Nephron progenitor cell (in vitro differentiated cells): ENCODE results near the gene THSD8.

ENCODE experiments used
- DNase-seq: peaks from one replicate; pipeline ENCODE4 v3.0.0; 2021
- H3K27ac Mint-ChIP-seq: 2 replicates; pipeline ENCODE4 v1.8.0; 2021; ENCODE audit warnings: mild to moderate bottlenecking, moderate library complexity, mixed read lengths
- H3K27me3 Mint-ChIP-seq: 2 replicates; pipeline ENCODE4 v1.8.0; 2021; ENCODE audit warnings: mild to moderate bottlenecking, low read depth, mixed read lengths; ENCODE audit not compliant: poor library complexity
- H3K36me3 Mint-ChIP-seq: 2 replicates; pipeline ENCODE4 v1.8.0; 2021; ENCODE audit warnings: low read depth, mixed read lengths
- H3K4me1 Mint-ChIP-seq: 2 replicates; pipeline ENCODE4 v1.8.0; 2021; ENCODE audit warnings: mixed read lengths
- H3K4me3 Mint-ChIP-seq: 2 replicates; pipeline ENCODE4 v1.8.0; 2021; ENCODE audit warnings: mild to moderate bottlenecking, moderate library complexity, mixed read lengths
- H3K9me3 Mint-ChIP-seq: 2 replicates; pipeline ENCODE4 v1.8.0; 2021; ENCODE audit warnings: mild to moderate bottlenecking, moderate library complexity, mixed read lengths
- CTCF ChIP-seq: fragments of 200-600 bp; sonication (generic); IDR thresholded peaks from 2 replicates; pipeline ENCODE4 v1.5.0; 2021; ENCODE audit warnings: antibody characterized with exemption

THSD8 gene

GRCh38 chr19:12786141-12786870 is 15.6 kb upstream of the THSD8 start:
- no peak overlapping the region for H3K27ac Mint-ChIP-seq

GRCh38 chr19:12786952-12787351 is 14.9 kb upstream of the THSD8 start:
- no peak for DNase-seq
- TF ChIP-seq CTCF: no peak
- H3K4me1 Mint-ChIP-seq: peaks cover 36% of the 10 kb centered on the region
- H3K27ac Mint-ChIP-seq: no peak overlapping the region
- H3K9me3 Mint-ChIP-seq: no peaks in the 10 kb centered on the region
- no peak overlapping the region for H3K4me3 Mint-ChIP-seq
- no peaks in the 10 kb centered on the region for H3K36me3 Mint-ChIP-seq
- peaks cover 4% of the 10 kb centered on the region for H3K27me3 Mint-ChIP-seq

More at GRCh38 chr19:12786141-12786870, 15.6 kb upstream of the THSD8 start:
- TF ChIP-seq CTCF: no peak
- Mint-ChIP-seq H3K27me3 (peaks cover 4% of the 10 kb centered on the region), H3K36me3 (no peaks in the 10 kb centered on the region), H3K4me3 (no peak overlapping the region), H3K9me3 (no peaks in the 10 kb centered on the region), H3K4me1 (peaks cover 36% of the 10 kb centered on the region)
- no peak for DNase-seq

GRCh38 chr19:12787458-12787857 is 14.4 kb upstream of the THSD8 start:
- Mint-ChIP-seq H3K36me3 (no peaks in the 10 kb centered on the region), H3K4me1 (peaks cover 32% of the 10 kb centered on the region), H3K9me3 (no peaks in the 10 kb centered on the region), H3K27ac (no peak overlapping the region), H3K27me3 (peaks cover 4% of the 10 kb centered on the region), H3K4me3 (no peak overlapping the region)
- TF ChIP-seq CTCF: no peak
- DNase-seq: no peak

GRCh38 chr19:12788042-12788681 is 13.7 kb upstream of the THSD8 start:
- no peak for TF ChIP-seq CTCF
- H3K9me3 Mint-ChIP-seq: no peaks in the 10 kb centered on the region
- DNase-seq: no peak
- peaks cover 37% of the 10 kb centered on the region for H3K4me1 Mint-ChIP-seq
- peak overlapping the region; percentile 67 for H3K27ac Mint-ChIP-seq
- no peaks in the 10 kb centered on the region for H3K36me3 Mint-ChIP-seq
- peak overlapping the region; percentile 81 for H3K4me3 Mint-ChIP-seq
- H3K27me3 Mint-ChIP-seq: peaks cover 4% of the 10 kb centered on the region

- peaks cover 35% of the 10 kb centered on the region for H3K4me1 Mint-ChIP-seq
- no peak for TF ChIP-seq CTCF
- peaks cover 4% of the 10 kb centered on the region for H3K27me3 Mint-ChIP-seq
- H3K4me3 Mint-ChIP-seq: peak overlapping the region; percentile 81
- H3K27ac Mint-ChIP-seq: peak overlapping the region; percentile 97
- H3K36me3 Mint-ChIP-seq: no peaks in the 10 kb centered on the region
- DNase-seq: peak; percentile 58
- no peaks in the 10 kb centered on the region for H3K9me3 Mint-ChIP-seq
These were observed 13.2 kb upstream of the THSD8 start for GRCh38 chr19:12788682-12789097.
